ENCODE results near the gene UGT1A4. TPM values are rescaled to one million over a fixed set of nuclear protein-coding genes. Genes with fewer than 3 reads are reported as not detected.
A peak's percentile ranks its signal among the peaks of the same experiment; 100 is the strongest.
"Not testable (repeated sequence)": the region's sequence is repeated elsewhere in the genome, so short reads cannot be mapped to it uniquely, and the experiment has no call there.

Gene UGT1A4
- polyA plus RNA-seq, 1 experiment = not detected

DNA sequence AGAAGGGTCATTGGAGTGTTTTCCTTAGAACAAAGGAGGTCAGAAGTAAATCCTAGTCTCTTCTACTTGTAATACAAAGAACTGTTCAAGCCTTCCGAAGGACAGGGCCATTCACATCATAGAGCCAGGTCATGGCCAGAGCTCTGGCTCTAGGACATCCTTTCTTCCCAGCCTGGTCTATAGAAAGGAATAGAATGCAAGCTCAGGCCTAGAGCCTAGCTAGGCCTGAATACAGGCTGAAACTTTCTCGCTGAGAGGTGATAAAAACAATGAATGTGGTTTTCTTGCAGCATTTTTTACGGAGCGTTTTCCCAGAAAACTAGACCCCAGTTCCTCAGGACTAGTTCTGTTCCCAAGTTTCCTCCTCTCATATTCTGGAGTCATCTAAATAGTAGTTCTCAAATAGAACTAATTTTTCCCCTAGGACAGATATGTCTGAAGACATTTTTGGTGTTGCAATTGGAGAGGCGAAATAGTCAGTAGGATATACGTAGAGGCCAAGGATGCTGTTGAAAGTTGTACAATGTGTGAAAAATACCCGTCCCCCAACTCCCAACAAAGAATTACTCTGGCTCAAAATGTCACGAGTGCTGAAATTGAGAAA lies 19.0 kb upstream of the UGT1A4 start:
- ChIA-PET CTCF (interaction anchor here (0.6 to 1.8 kb wide), 3 partner anchors 12 to 295 kb away, joined by 3 to 7 read pairs (median 3); no protein-coding TSS in a partner anchor), POLR2A (no interaction called here)
- no peaks in the 10 kb centered on the region for H3K27me3 ChIP-seq (ENCODE audit: control insufficient read depth, insufficient read depth, low read length)
- DNase-seq (ENCODE audit: low read depth) = no peak
- TF ChIP-seq, protein P1, sequence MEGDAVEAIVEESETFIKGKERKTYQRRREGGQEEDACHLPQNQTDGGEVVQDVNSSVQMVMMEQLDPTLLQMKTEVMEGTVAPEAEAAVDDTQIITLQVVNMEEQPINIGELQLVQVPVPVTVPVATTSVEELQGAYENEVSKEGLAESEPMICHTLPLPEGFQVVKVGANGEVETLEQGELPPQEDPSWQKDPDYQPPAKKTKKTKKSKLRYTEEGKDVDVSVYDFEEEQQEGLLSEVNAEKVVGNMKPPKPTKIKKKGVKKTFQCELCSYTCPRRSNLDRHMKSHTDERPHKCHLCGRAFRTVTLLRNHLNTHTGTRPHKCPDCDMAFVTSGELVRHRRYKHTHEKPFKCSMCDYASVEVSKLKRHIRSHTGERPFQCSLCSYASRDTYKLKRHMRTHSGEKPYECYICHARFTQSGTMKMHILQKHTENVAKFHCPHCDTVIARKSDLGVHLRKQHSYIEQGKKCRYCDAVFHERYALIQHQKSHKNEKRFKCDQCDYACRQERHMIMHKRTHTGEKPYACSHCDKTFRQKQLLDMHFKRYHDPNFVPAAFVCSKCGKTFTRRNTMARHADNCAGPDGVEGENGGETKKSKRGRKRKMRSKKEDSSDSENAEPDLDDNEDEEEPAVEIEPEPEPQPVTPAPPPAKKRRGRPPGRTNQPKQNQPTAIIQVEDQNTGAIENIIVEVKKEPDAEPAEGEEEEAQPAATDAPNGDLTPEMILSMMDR (IDR thresholded peaks at IDR 0.05; ENCODE audit: insufficient read depth, low read depth, low read length) = no peak
- H3K36me3 ChIP-seq (ENCODE audit: control insufficient read depth, insufficient read depth, low read length) = no peaks in the 10 kb centered on the region
- no peak overlapping the region for H3K4me3 ChIP-seq (ENCODE audit: low read depth, low read length)

DNA sequence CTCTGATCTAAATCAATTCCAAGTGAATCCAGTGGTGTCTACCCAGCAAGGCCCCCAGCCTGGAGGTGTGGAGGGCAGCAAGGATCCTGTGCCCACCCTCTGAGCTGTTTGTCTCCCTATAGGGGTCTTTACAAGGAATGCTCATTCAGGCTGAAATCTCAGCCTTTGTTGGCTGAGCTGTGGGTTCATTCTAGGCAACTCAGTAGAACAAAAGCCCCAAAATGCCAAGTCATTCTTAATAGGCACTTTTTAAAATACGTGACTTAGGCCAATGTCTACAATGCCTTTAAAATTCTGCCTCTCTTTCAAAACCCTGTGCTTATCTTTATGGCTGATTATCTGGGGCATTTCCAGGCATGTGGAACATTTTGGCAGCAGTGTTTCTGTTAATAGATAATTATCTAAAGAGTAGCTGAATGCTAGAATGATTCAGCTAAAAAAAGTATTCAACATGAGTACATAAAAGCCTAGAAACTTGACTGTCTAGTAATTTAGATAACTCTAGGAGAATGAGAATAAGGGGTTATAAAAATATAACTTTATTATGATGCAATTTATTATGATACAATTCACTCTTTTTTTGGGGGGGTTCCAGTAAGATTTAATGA lies 18.4 kb upstream of the UGT1A4 start:
- Histone ChIP-seq H3K36me3 (ENCODE audit: control insufficient read depth, insufficient read depth, low read length) (no peaks in the 10 kb centered on the region), H3K27me3 (ENCODE audit: control insufficient read depth, insufficient read depth, low read length) (no peaks in the 10 kb centered on the region), H3K4me3 (ENCODE audit: low read depth, low read length) (no peak overlapping the region)
- DNase-seq (ENCODE audit: low read depth) = peak; percentile 89
- TF ChIP-seq, protein P1 (IDR thresholded peaks at IDR 0.05; ENCODE audit: insufficient read depth, low read depth, low read length) = no peak
- ChIA-PET CTCF (interaction anchor here (0.6 to 1.8 kb wide), 3 partner anchors 11 to 296 kb away, joined by 3 to 7 read pairs (median 3); no protein-coding TSS in a partner anchor), POLR2A (interaction anchor here (0.7 kb wide), 1 partner anchor 449 kb away, joined by 5 read pairs; the partner anchor contains the start of gene ATG16L1)

DNA sequence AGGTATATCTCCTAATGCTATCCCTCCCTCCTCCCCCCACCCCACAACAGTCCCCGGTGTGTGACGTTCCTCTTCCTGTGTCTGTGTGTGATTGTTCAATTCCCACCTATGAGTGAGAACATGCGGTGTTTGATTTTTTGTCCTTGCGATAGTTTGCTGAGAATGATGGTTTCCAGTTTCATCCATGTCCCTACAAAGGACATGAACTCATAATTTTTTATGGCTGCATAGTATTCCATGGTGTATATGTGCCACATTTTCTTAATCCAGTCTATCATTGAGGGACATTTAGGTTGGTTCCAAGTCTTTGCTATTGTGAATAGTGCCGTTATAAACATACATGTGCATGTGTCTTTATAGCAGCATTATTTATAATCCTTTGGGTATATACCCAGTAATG lies 17.7 kb upstream of the UGT1A4 start:
- POLR2A ChIA-PET; CTCF ChIA-PET; DNase-seq (ENCODE audit: low read depth); H3K4me3 ChIP-seq (ENCODE audit: low read depth, low read length); H3K27me3 ChIP-seq (ENCODE audit: control insufficient read depth, insufficient read depth, low read length); H3K36me3 ChIP-seq (ENCODE audit: control insufficient read depth, insufficient read depth, low read length): not testable (repeated sequence)

DNA sequence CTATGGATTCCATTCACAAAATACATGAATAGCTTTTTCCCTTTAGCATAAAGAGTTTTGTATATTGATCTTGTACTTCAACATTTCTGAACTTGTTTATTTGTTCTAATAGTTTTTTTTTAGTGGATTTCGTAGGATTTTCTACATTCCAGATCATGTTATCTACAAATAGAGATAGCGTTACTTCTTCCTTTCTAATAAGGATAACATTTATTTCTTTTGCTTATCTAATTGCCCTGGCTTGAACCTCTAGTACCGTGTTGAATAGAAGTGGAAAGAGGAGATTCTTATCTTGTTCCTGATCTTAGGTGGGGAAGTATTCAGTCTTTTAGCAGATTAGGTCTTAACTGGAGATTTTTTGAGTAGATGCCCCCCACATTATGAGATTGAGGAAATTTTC lies 16.3 kb upstream of the UGT1A4 start:
- TF ChIP-seq, protein P1 (IDR thresholded peaks at IDR 0.05; ENCODE audit: insufficient read depth, low read depth, low read length) = no peak
- ChIA-PET CTCF (interaction anchor here (0.6 kb wide), 1 partner anchor 227 kb away, joined by 3 read pairs; no protein-coding TSS in a partner anchor), POLR2A (no interaction called here)
- H3K36me3 ChIP-seq (ENCODE audit: control insufficient read depth, insufficient read depth, low read length) = no peaks in the 10 kb centered on the region
- no peaks in the 10 kb centered on the region for H3K27me3 ChIP-seq (ENCODE audit: control insufficient read depth, insufficient read depth, low read length)
- DNase-seq (ENCODE audit: low read depth) = no peak
- H3K4me3 ChIP-seq (ENCODE audit: low read depth, low read length) = no peak overlapping the region

DNA sequence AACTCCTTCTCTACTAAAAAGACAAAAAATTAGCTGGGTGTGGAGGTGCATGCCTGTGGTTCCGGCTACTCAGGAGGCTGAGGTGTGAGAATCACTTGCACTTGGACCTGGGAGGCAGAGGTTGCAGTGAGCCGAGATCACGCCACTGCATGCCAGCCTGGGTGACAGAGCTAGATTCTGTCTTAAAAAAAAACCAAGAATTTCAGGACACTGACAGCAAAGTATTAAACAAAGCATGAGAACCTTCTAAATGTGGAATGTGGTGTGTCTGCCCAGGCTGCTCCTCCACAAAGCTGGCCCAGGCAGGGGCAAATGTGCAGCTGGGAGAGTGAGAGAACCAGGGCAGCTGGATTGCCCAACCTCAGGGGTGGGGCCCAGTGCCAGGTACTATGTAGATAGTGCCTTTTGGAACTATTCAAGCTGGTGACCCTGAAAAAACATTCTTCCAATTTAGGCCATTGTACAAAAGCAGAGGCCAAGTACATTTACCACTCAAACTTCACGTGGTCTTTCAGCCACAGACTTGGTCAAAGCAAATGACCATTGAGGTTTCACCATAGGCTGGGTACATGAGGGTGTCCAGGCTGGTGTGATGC lies 12.5 kb upstream of the UGT1A4 start:
- ChIA-PET POLR2A (no interaction called here), CTCF (interaction anchor here (0.6 to 1.4 kb wide), 4 partner anchors 257 to 350 kb away, joined by 3 to 7 read pairs (median 4); no protein-coding TSS in a partner anchor)
- TF ChIP-seq, protein P1 (IDR thresholded peaks at IDR 0.05; ENCODE audit: insufficient read depth, low read depth, low read length) = no peak
- DNase-seq (ENCODE audit: low read depth) = no peak
- no peaks in the 10 kb centered on the region for H3K27me3 ChIP-seq (ENCODE audit: control insufficient read depth, insufficient read depth, low read length)
- no peaks in the 10 kb centered on the region for H3K36me3 ChIP-seq (ENCODE audit: control insufficient read depth, insufficient read depth, low read length)
- no peak overlapping the region for H3K4me3 ChIP-seq (ENCODE audit: low read depth, low read length)
